HEK293T (cell line): ENCODE results near the gene EHD4.

ENCODE experiments used
- CTCF ChIA-PET: fragments of 350-600 bp; formaldehyde crosslinking; extraction: SDS; loops from one replicate; lab custom pipeline; 2021; ENCODE audit warnings: antibody characterized with exemption, inconsistent platforms; lab: Yijun Ruan, JAX
- POLR2A ChIA-PET: fragments of 350-600 bp; formaldehyde crosslinking; extraction: SDS; loops from one replicate; lab custom pipeline; 2020; ENCODE audit warnings: antibody characterized with exemption, inconsistent platforms; lab: Yijun Ruan, JAX
- DNase-seq: peaks from one replicate; pipeline ENCODE4 v3.0.0; 2012; ENCODE audit warnings: mixed read lengths; ENCODE audit errors: extremely low spot score
- ARNT ChIP-seq: fragments of 450-650 bp; IDR thresholded peaks from 2 replicates; pipeline ENCODE4 v1.6.1; 2017; ENCODE audit warnings: mild to moderate bottlenecking
- BHLHE40 ChIP-seq: fragments of 450-650 bp; IDR thresholded peaks from 2 replicates; pipeline ENCODE4 v1.6.1; 2016; ENCODE audit warnings: mild to moderate bottlenecking, moderate library complexity, borderline replicate concordance
- CTBP1 ChIP-seq: fragments of 450-650 bp; IDR thresholded peaks from 2 replicates; pipeline ENCODE4 v1.6.1; 2016; ENCODE audit warnings: borderline replicate concordance
- ELF4 ChIP-seq: fragments of 450-650 bp; IDR thresholded peaks from 2 replicates; pipeline ENCODE4 v1.6.1; 2017; ENCODE audit warnings: antibody characterized with exemption
- FOXA1 ChIP-seq: fragments of 450-650 bp; IDR thresholded peaks from 2 replicates; pipeline ENCODE4 v1.6.1; 2016; ENCODE audit warnings: mild to moderate bottlenecking
- FOXK2 ChIP-seq: fragments of 450-650 bp; IDR thresholded peaks from 2 replicates; pipeline ENCODE4 v1.6.1; 2016; ENCODE audit warnings: mild to moderate bottlenecking
- FOXM1 ChIP-seq: fragments of 450-650 bp; IDR thresholded peaks from 2 replicates; pipeline ENCODE4 v1.6.1; 2017; ENCODE audit warnings: mild to moderate bottlenecking, borderline replicate concordance
- HDGF ChIP-seq: fragments of 450-650 bp; IDR thresholded peaks from 2 replicates; pipeline ENCODE4 v1.6.1; 2017; ENCODE audit warnings: antibody characterized with exemption, borderline replicate concordance
- L3MBTL2 ChIP-seq: fragments of 450-650 bp; conservative IDR thresholded peaks from 2 replicates; pipeline ENCODE4 v1.6.1; 2016; ENCODE audit warnings: mild to moderate bottlenecking
- LEF1 ChIP-seq: fragments of 450-650 bp; IDR thresholded peaks from 2 replicates; pipeline ENCODE4 v1.6.1; 2017; ENCODE audit warnings: mild to moderate bottlenecking, borderline replicate concordance
- NFRKB ChIP-seq: fragments of 450-650 bp; IDR thresholded peaks from 2 replicates; pipeline ENCODE4 v1.6.1; 2016; ENCODE audit warnings: mild to moderate bottlenecking, moderate library complexity
- PKNOX1 ChIP-seq: fragments of 450-650 bp; IDR thresholded peaks from 2 replicates; pipeline ENCODE4 v1.6.1; 2016
- SP1 ChIP-seq: fragments of 450-650 bp; IDR thresholded peaks from 2 replicates; pipeline ENCODE4 v1.6.1; 2017
- SUZ12 ChIP-seq: fragments of 450-650 bp; IDR thresholded peaks from 2 replicates; pipeline ENCODE4 v1.6.1; 2016; ENCODE audit warnings: mild to moderate bottlenecking
- TARDBP ChIP-seq: fragments of 450-650 bp; IDR thresholded peaks from 2 replicates; pipeline ENCODE4 v1.6.1; 2016
- ZNF384 ChIP-seq: fragments of 450-650 bp; IDR thresholded peaks from 2 replicates; pipeline ENCODE4 v1.6.1; 2016

The EHD4 gene

GRCh38 chr15:41855261-41855961 is 116.9 kb downstream of the EHD4 start:
- DNase-seq, result no peak
- no peak for TF ChIP-seq SP1
- TF ChIP-seq BHLHE40, result no peak
- TF ChIP-seq FOXM1, result no peak
- TF ChIP-seq ARNT, result no peak
- TF ChIP-seq NFRKB, result no peak
- TF ChIP-seq LEF1, result no peak
- no peak for TF ChIP-seq SUZ12
- ChIA-PET POLR2A (no interaction called here), CTCF (no interaction called here)

GRCh38 chr15:41854443-41854842 is 117.9 kb downstream of the EHD4 start:
- POLR2A ChIA-PET, result no interaction called here
- CTCF ChIA-PET, result no interaction called here
- TF ChIP-seq PKNOX1 (no peak), TARDBP (no peak), L3MBTL2 (no peak), ELF4 (no peak), NFRKB (no peak), CTBP1 (no peak)
- no peak for DNase-seq

GRCh38 chr15:41853831-41854230 is 118.5 kb downstream of the EHD4 start:
- ChIA-PET CTCF (no interaction called here), POLR2A (no interaction called here)
- TF ChIP-seq ARNT (no peak), ELF4 (no peak), FOXK2 (no peak), SUZ12 (no peak)
- DNase-seq, result no peak

GRCh38 chr15:41852736-41853590 is 119.4 kb downstream of the EHD4 start:
- TF ChIP-seq ELF4 (no peak), LEF1 (no peak), CTBP1 (no peak), ARNT (no peak), HDGF (no peak)
- ChIA-PET CTCF (no interaction called here), POLR2A (no interaction called here)
- DNase-seq, result no peak

DNA sequence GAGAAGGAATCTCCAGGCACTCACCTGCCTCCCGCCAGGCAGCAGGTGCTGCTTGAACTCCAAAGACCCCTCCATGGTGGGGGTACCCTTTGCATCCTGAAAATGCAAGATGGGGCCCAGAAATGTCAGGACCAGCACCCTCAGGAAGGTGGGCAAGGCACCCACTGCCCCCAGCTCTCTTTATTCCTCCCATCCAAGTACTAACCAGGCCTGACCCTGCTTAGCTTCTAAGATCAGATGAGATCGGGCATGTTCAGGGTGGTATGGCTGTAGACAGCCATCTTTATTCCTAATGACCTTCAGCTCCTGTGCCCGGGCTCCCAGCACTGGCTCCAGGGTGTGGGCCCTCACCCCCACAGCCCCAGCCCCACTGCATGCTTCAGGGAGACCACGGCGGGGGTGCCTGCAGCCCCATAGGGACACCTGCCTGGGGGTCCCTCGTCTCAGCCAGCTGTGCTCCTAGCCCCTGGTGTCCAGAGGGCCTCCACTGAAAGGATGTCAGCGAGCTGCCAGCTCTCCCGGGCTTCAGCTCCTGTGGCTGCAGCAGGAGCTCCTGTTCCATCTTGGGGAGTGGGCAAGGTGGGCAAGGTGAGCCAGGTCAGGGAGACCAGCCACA is 120.5 kb downstream of the EHD4 start:
- ChIA-PET CTCF (no interaction called here), POLR2A (interaction anchor here (1.1 kb wide), 1 partner anchor 18 kb away, joined by 3 read pairs; no protein-coding TSS in a partner anchor)
- no peak for DNase-seq
- TF ChIP-seq SUZ12 (no peak), SP1 (no peak), TARDBP (no peak), FOXK2 (no peak), ARNT (no peak), ELF4 (no peak), LEF1 (no peak), HDGF (no peak), BHLHE40 (no peak), FOXA1 (no peak), CTBP1 (no peak), ZNF384 (no peak)

DNA sequence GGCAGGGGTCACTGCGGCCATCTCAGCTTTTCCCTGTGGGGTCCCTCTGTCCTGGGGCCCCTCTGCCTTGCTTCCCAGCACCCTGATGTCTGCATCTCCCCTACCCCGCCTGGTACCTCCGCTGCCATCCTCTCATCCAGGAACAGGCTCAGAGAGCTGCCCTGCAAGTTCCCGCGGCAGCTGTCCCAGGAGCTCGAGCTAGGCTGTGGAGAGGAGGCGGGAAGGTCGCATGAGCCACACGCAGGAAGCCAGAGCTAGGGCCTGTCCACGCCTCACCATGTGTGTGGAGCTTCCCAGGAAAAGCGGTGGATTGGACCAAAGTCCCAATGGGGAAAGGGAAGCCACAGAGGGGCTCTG is 121.2 kb downstream of the EHD4 start:
- CTCF ChIA-PET, result no interaction called here
- POLR2A ChIA-PET, result interaction anchor here (1.1 kb wide), 1 partner anchor 19 kb away, joined by 3 read pairs; no protein-coding TSS in a partner anchor
- no peak for DNase-seq

More for the DNA sequence above, 121.2 kb downstream of the EHD4 start:
- TF ChIP-seq ELF4 (no peak), ARNT (no peak), ZNF384 (no peak), L3MBTL2 (no peak), TARDBP (no peak), SP1 (no peak), HDGF (no peak), BHLHE40 (no peak), FOXK2 (no peak), SUZ12 (no peak), FOXM1 (no peak), FOXA1 (no peak), LEF1 (no peak), NFRKB (no peak), CTBP1 (no peak), PKNOX1 (no peak)
